Daoy (cell line): ENCODE measurements around the gene SMG6. TPM values are rescaled to one million over a fixed set of nuclear protein-coding genes. Genes with fewer than 3 reads are reported as not detected.

Source experiments
- DNase-seq: peaks from one replicate; pipeline ENCODE4 v3.0.0-alpha.2; 2015; ENCODE audit warnings: low read depth
- total RNA-seq: library from RNA; depleted of rRNA; stranded (reverse); fragments of >200 nt; shearing (Covaris generic); gene quantifications from 2 replicates; pipeline ENCODE4 v1.2.3, GENCODE V29; 2014; rRNA removed

Gene SMG6
- 22.8 and 23.8 TPM in 2 replicates for total RNA-seq

GRCh38 chr17:2303204-2304188 is at the start of gene SMG6, which contains the start of gene SRR:
TSS of gene SMG6 (minus strand) at chr17:2303785. CDS start at chr17:2303720, 65 bp downstream.
TSS of gene SRR (plus strand) at chr17:2303950. CDS start at chr17:2315561, 11,611 bp downstream.
- peak; percentile 95 for DNase-seq

- no peak for DNase-seq
These were observed 47.7 kb upstream of the SMG6 start for GRCh38 chr17:2351269-2351668.

- DNase-seq, result peak; percentile 39
These were observed 44.5 kb upstream of the SMG6 start for GRCh38 chr17:2347805-2348685.

- no peak for DNase-seq
These were observed 42.9 kb upstream of the SMG6 start for GRCh38 chr17:2346475-2346874.

- DNase-seq, result no peak
These were observed 40.9 kb upstream of the SMG6 start for GRCh38 chr17:2344528-2344927.

- no peak for DNase-seq
These were observed 39.8 kb upstream of the SMG6 start for GRCh38 chr17:2343421-2343820.

- peak; percentile 37 for DNase-seq
These were observed 34.7 kb upstream of the SMG6 start for GRCh38 chr17:2338315-2338657.

GRCh38 chr17:2337544-2338314 is 34.1 kb upstream of the SMG6 start:
- peak; percentile 79 for DNase-seq

- peak; percentile 76 for DNase-seq
These were observed 33.4 kb upstream of the SMG6 start, which contains the start of gene SGSM2 for GRCh38 chr17:2336852-2337543. TSS of gene SGSM2 (plus strand) at chr17:2337501. CDS start at chr17:2337689, 188 bp downstream.

- DNase-seq, result peak; percentile 96
These were observed 32.7 kb upstream of the SMG6 start, which contains the start of gene TSR1 for GRCh38 chr17:2336215-2336851. TSS of gene TSR1 (minus strand) at chr17:2336457. CDS start at chr17:2336427, 30 bp downstream.

- peak; percentile 30 for DNase-seq
These were observed 32.2 kb upstream of the SMG6 start for GRCh38 chr17:2335726-2336214.

- no peak for DNase-seq
These were observed 27.7 kb upstream of the SMG6 start for GRCh38 chr17:2331303-2331702.

GRCh38 chr17:2323629-2324314 is 20.2 kb upstream of the SMG6 start:
- DNase-seq, result no peak

- no peak for DNase-seq
These were observed 17.8 kb upstream of the SMG6 start for GRCh38 chr17:2321399-2321798.

GRCh38 chr17:2319051-2319450 is 15.5 kb upstream of the SMG6 start:
- DNase-seq, result no peak

GRCh38 chr17:2317796-2318195 is 14.2 kb upstream of the SMG6 start:
- DNase-seq, result no peak

- peak; percentile 36 for DNase-seq
These were observed 13.3 kb upstream of the SMG6 start for GRCh38 chr17:2316916-2317205.

GRCh38 chr17:2312736-2313135 is 9.2 kb upstream of the SMG6 start:
- no peak for DNase-seq

GRCh38 chr17:2309338-2310154 is 6.0 kb upstream of the SMG6 start:
- DNase-seq, result no peak
